ENCODE data around the gene MTHFR. TPM values are rescaled to one million over a fixed set of nuclear protein-coding genes. Genes with fewer than 3 reads are reported as not detected.

Gene MTHFR
- polyA plus RNA-seq, 1 of the 3 experiments (the other 2 are of a cell fraction), result 5.3 TPM

- H3K4me1 ChIP-seq (ENCODE audit: control insufficient read depth in 1 of 2, insufficient read depth in 2 of 2, low read depth in 1 of 2, low read length in 1 of 2), result peaks cover 0 to 6% of the 10 kb centered on the region in 2 experiments; a peak in 1 of 4 replicates
- no peaks in the 10 kb centered on the region for H3K79me2 ChIP-seq (ENCODE audit: insufficient read depth)
- H3F3A ChIP-seq (replicated peaks; ENCODE audit: insufficient read depth), result no peaks in the 10 kb centered on the region
- H3K9me2 ChIP-seq, result no peaks in the 10 kb centered on the region
- CTCF ChIA-PET, result interaction anchor here (0.9 kb wide), 1 partner anchor 11 kb away, joined by 3 read pairs; no protein-coding TSS in a partner anchor
- no peak overlapping the region for H3K27ac ChIP-seq (ENCODE audit: low read depth in 2 of 2, low read length in 1 of 2)
- no peak overlapping the region for H3K4me3 ChIP-seq (ENCODE audit: low read depth in 2 of 2, low read length in 1 of 2)
- H3K9me3 ChIP-seq, result no peaks in the 10 kb centered on the region
- no peak overlapping the region for H3K4me2 ChIP-seq
- DNase-seq, result no peak
- peaks cover 0 to 12% of the 10 kb centered on the region in 2 experiments for H3K36me3 ChIP-seq (replicated peaks in 1 of 2; ENCODE audit: control insufficient read depth in 1 of 2, insufficient read depth in 2 of 2, low read length in 1 of 2)
- H3K9ac ChIP-seq, result no peak overlapping the region
- WGBS (ENCODE audit: low lambda C conversion rate), result 89% methylated on average over 11 of the region's 11 CpGs
- TF ChIP-seq POLR2AphosphoS5 (IDR thresholded peaks at IDR 0.05; ENCODE audit: low read depth, low read length) (no peak), ZBTB33 (IDR thresholded peaks at IDR 0.05; ENCODE audit: borderline replicate concordance, low read depth) (no peak), NFIC (IDR thresholded peaks at IDR 0.05; ENCODE audit: borderline replicate concordance) (no peak), PBX3 (IDR thresholded peaks at IDR 0.05) (no peak), RAD21 (IDR thresholded peaks at IDR 0.05; ENCODE audit: low read length) (no peak)
- no peaks in the 10 kb centered on the region for H3K27me3 ChIP-seq (ENCODE audit: insufficient read depth)
- H4K20me1 ChIP-seq (ENCODE audit: insufficient read depth), result no peaks in the 10 kb centered on the region
- POLR2A ChIA-PET, result no interaction called here
- H2AFZ ChIP-seq (ENCODE audit: low read depth), result no peak overlapping the region
These were observed 13.7 kb downstream of the MTHFR start for GRCh38 chr1:11792106-11792505.

- no peak for TF ChIP-seq SMC3 (IDR thresholded peaks at IDR 0.05; ENCODE audit: low read depth, low read length)
- no peak for TF ChIP-seq USF1 (IDR thresholded peaks at IDR 0.05; ENCODE audit: borderline replicate concordance, low read depth)
- no peak for TF ChIP-seq YY1 (IDR thresholded peaks at IDR 0.05; ENCODE audit: low read depth)
- no peak for TF ChIP-seq CHD2 (IDR thresholded peaks at IDR 0.05; ENCODE audit: low read length, partially characterized antibody)
- TF ChIP-seq MXI1 (IDR thresholded peaks at IDR 0.05; ENCODE audit: low read depth, low read length), result no peak
- no peak for TF ChIP-seq ZBTB33 (IDR thresholded peaks at IDR 0.05; ENCODE audit: borderline replicate concordance, low read depth)
- 90% methylated on average over 17 of the region's 19 CpGs for WGBS (ENCODE audit: low lambda C conversion rate)
- H3K27ac ChIP-seq (ENCODE audit: low read depth in 2 of 2, low read length in 1 of 2), result no peak overlapping the region
- no peak overlapping the region for H2AFZ ChIP-seq (ENCODE audit: low read depth)
- no peak overlapping the region for H3K4me2 ChIP-seq
- H3K36me3 ChIP-seq (replicated peaks in 1 of 2; ENCODE audit: control insufficient read depth in 1 of 2, insufficient read depth in 2 of 2, low read length in 1 of 2), result peaks cover 0 to 12% of the 10 kb centered on the region in 2 experiments
- no peak for DNase-seq
- no peaks in the 10 kb centered on the region for H3K27me3 ChIP-seq (ENCODE audit: insufficient read depth)
- peaks cover 0 to 6% of the 10 kb centered on the region in 2 experiments; a peak in 1 of 4 replicates for H3K4me1 ChIP-seq (ENCODE audit: control insufficient read depth in 1 of 2, insufficient read depth in 2 of 2, low read depth in 1 of 2, low read length in 1 of 2)
- H3K9me2 ChIP-seq, result no peaks in the 10 kb centered on the region
- POLR2A ChIA-PET, result no interaction called here
- no peaks in the 10 kb centered on the region for H3K79me2 ChIP-seq (ENCODE audit: insufficient read depth)
- no peaks in the 10 kb centered on the region for H3F3A ChIP-seq (replicated peaks; ENCODE audit: insufficient read depth)
- H4K20me1 ChIP-seq (ENCODE audit: insufficient read depth), result no peaks in the 10 kb centered on the region
- CTCF ChIA-PET, result no interaction called here
- H3K9ac ChIP-seq, result no peak overlapping the region
- no peaks in the 10 kb centered on the region for H3K9me3 ChIP-seq
- H3K4me3 ChIP-seq (ENCODE audit: low read depth in 2 of 2, low read length in 1 of 2), result no peak overlapping the region
These were observed 14.7 kb downstream of the MTHFR start for GRCh38 chr1:11790880-11791715.

All from SK-N-SH (cell line).